Fibroblast of skin of right quadriceps (primary cell): ENCODE results near the gene HS6ST1.
A peak's percentile ranks its signal among the peaks of the same experiment; 100 is the strongest.

Experiments
- DNase-seq: peaks from one replicate; pipeline ENCODE4 v3.0.0-alpha.2; 2013

Gene HS6ST1

DNA sequence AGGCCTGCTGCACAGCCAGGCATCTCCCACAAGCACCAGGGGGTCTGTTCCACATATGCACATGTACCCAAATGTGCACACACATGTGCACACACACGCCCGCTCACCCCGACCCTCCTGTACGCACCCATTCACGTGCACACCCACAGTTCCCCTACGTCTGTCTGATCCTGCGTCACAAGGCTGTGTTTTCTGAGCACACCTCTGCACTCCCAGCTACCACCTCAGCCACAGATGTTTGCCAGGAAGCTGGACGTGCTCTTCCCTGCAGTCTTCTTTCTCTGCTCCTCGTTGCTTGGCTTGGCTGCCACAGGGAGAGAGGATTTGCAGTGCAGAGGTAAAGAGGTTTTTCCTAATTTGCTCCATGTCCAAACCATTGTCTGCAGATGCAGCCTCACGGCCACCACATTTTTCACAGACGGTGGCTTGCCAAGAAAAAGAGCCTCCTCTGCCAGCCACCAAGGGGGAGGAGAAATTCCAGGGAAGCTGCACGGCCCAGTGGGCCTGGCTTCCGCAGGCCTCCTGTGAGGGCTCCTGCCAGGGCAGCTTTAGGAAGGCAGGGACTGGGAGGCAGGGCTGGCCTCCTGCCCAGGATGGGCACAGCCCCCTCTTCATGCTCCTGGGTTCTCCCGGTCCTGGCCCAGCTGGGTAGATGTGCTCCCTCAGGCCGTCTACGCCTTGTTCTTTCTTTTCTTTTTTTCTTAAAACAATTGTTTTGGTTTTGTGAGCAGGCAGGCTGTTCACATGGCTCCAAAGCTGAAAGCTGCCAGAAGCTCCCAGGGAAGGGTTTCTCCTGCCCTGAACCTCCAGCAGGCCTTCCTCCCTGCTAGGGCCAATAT lies 29.3 kb upstream of the HS6ST1 start:
- DNase-seq, result peak; percentile 71

DNA sequence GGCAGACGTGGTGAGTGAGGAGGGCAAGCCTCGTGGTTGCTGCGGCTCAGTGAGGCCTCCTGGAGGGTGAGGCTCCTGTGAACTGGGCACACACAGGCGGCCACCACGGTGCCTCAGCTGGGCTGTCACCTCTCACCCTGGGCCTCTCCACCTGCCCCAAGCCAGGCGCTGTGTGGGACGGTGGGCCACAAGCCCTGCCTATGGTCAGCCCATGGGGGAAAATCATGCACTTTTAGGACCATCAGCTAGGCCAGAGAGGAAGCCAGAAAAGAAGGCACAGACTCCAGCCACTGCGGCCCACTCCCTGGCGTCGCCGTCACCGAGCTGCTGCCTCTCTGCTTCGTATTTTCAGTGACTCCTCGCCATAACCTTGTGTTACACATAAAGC lies 28.5 kb upstream of the HS6ST1 start:
- no peak for DNase-seq

GRCh38 chr2:128346291-128347170 lies 27.9 kb upstream of the HS6ST1 start:
- DNase-seq, result no peak

- no peak for DNase-seq
Measured at GRCh38 chr2:128345436-128346165, 26.9 kb upstream of the HS6ST1 start.

DNA sequence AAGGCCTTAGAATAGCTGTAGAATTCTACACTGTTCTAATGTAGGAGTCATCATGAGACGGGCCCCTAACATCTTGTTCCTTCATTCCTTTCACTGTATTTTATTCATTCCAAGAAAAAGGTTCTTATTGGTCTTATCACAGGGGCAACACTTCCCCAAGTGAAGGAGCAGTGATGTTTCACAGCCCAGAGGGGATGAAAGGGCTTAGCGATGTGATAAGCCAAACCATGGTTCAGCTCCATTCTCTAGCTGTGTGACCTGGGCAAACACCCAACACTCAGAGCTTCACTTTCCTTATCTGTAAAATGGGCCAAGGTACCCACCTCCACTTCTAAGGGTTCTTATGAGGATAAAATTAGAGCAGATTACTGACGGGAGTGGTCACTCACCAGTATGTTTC lies 25.4 kb upstream of the HS6ST1 start:
- no peak for DNase-seq

GRCh38 chr2:128343459-128343858 lies 24.8 kb upstream of the HS6ST1 start:
- DNase-seq, result no peak

- DNase-seq, result peak; percentile 49
Measured at GRCh38 chr2:128342550-128342949, 23.9 kb upstream of the HS6ST1 start.

GRCh38 chr2:128341621-128342020 lies 23.0 kb upstream of the HS6ST1 start:
- DNase-seq, result no peak

GRCh38 chr2:128332091-128332634 lies 13.5 kb upstream of the HS6ST1 start:
- DNase-seq, result no peak

- DNase-seq, result no peak
Measured at GRCh38 chr2:128330583-128330982, 11.9 kb upstream of the HS6ST1 start.

GRCh38 chr2:128329607-128330006 lies 10.9 kb upstream of the HS6ST1 start:
- DNase-seq, result peak; percentile 99

DNA sequence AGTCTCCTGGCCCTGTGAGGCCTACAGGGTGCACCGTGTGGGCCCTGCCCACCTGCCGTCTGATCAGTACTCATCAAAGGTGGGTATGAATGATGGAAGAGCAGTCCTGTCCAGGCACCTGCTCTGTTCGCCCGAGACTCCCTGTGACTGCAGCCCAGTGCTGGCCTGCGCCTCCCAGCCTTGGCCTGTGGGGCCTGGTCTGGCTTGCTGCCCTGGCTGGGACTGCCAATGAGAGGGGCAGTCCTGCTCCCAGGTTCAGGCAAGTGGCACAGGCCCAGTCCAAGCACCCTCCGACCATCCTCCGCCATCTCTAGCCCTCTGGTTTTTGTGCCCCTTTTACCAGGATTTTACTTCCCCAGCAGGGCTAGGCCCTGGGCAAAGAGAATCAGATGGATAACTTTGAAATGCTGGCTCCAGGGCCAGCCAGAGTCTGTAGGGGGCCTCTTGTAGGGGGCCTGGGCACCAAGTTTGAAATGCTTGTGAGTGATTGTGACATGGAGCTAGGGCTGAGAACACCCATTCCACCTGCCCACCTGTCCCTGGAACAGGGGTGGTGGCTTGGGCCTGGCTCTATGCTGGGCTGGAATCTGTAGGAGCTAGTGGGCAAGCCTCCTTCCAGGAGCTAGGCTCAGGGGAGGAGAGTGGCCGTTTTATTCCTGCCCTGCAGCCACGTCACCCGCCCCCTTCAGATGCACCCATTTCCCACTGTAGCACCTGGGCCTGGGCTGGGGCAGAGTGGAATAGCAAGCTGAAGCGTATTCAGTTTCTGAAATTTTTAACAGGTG lies 8.7 kb upstream of the HS6ST1 start:
- no peak for DNase-seq

DNA sequence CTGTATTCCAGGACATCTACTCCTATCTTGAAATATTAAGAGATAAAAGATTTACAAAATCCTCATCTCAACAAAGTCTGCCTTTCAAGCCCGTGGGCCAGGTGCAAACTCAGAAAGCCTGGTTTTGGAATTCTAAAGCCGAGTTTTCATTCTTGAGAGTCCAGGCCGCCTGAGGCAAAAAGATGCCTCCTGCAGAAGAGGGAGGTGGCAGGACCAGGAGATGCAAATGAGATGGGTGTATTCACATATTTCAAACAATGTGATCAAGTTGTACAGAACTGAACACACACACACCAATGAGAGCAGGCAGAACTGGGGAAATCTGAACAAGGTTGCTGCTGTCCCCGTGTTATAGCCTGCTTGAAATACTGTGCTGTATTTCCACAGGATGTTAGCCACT lies 7.7 kb upstream of the HS6ST1 start:
- DNase-seq, result no peak

GRCh38 chr2:128325611-128326181 lies 7.0 kb upstream of the HS6ST1 start:
- DNase-seq, result no peak

DNA sequence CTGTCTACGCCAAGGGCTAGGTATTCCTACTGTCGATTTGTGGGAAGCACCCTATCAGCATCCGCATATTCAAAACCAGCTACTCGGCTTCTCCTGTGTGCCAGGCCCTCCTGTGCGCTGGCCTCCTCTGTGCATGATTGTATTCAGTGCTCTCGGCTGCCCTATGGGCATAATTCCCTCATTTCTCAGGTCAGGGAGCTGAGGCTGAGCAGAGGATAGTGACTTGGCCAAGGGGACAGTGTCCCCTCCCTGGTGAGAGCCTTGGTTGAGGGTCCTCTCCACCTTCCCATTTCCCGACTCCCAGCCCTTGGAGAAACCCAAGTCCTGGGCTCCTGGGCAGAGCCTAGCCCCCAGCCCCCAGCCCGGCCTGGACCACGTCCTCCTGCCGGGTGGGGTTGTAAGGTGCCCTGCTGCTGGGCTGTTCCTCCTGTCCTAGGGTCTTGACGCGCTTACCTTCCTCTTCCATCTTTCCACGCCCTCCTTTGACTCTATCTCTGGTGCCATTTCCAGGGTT lies 6.3 kb upstream of the HS6ST1 start:
- no peak for DNase-seq

DNA sequence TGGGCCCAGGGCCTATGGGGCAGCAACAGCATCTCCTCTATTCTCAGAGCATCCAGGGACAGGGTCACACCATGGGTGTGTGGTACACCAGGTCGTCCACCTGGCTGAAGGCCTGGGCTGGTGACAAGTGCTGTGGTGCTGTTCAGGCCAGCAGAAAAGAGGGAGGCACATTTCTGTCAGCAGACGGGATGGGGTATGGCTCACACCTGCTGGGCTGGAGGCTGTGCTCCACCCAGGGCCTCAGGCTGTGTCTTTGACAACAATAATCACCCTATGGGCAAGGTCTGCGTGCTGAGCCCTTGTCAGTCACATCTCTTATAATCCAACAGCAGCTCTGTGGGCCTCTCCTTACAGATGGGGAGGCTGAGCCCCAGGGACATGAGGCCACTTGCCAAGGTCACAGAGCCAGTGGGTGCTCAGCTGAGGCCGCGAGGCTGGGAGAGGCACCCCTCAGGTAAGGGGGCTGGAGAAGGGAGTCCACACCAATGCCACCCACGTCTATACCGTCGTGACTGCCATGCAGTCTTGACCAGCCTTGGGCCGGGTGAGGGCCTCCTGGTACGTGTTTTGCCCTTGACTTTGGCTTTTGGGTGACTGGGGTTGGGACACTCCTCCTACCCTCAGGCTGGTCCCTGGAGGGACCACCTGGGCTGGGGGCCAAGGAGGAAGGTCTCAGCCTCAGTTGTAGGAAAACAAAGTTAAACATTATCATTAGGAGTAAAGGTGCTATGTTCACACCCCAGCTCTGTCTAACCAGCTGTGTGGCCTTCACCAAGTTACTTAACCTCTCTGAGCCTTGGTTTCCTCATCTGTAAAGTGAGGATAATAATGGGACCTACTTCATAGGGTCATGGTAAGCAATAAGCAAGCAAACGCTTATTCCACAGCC lies 5.6 kb upstream of the HS6ST1 start:
- no peak for DNase-seq

GRCh38 chr2:128323555-128323931 lies 4.9 kb upstream of the HS6ST1 start:
- DNase-seq, result no peak

- DNase-seq, result no peak
Measured at GRCh38 chr2:128322715-128323554, 4.3 kb upstream of the HS6ST1 start.
